Choroid plexus epithelial cell (primary cell): ENCODE data around the gene STOML1.

Experiments used
- DNase-seq: peaks from one replicate; pipeline ENCODE4 v3.0.0-alpha.2; 2010; ENCODE audit warnings: low read depth
- H3K4me3 ChIP-seq: 2 replicates; pipeline ENCODE4 v1.5.1; 2011; ENCODE audit warnings: low read depth, mild to moderate bottlenecking, control low read depth, low read length, moderate library complexity
- CTCF ChIP-seq: conservative IDR thresholded peaks from 2 replicates; pipeline ENCODE4 v1.5.1; 2011; ENCODE audit warnings: low read depth, mild to moderate bottlenecking, control low read depth, inconsistent platforms, low read length, moderate library complexity

STOML1 gene

GRCh38 chr15:73930371-73930770 lies 61.7 kb downstream of the STOML1 start:
- TF ChIP-seq CTCF = no peak
- DNase-seq = peak; percentile 91
- H3K4me3 ChIP-seq = peak overlapping the region; percentile 36

GRCh38 chr15:73928971-73929627 lies 63.0 kb downstream of the STOML1 start:
- no peak for DNase-seq
- TF ChIP-seq CTCF = no peak
- peak overlapping the region; percentile 78 for H3K4me3 ChIP-seq
